ENCODE results near the gene RANGAP1.
A peak's percentile ranks its signal among the peaks of the same experiment; 100 is the strongest.
"Not testable (repeated sequence)": the region's sequence is repeated elsewhere in the genome, so short reads cannot be mapped to it uniquely, and the experiment has no call there.

RANGAP1 gene

GRCh38 chr22:41301085-41302020 lies 15.4 kb upstream of the RANGAP1 start, which contains the start of gene ZC3H7B:
Gene ZC3H7B, plus strand, starts transcription at chr22:41301525. Its CDS starts 19,136 bp downstream, at chr22:41320661.
- peak; percentile 93 for DNase-seq (ENCODE audit: low read depth, low spot score)

DNA sequence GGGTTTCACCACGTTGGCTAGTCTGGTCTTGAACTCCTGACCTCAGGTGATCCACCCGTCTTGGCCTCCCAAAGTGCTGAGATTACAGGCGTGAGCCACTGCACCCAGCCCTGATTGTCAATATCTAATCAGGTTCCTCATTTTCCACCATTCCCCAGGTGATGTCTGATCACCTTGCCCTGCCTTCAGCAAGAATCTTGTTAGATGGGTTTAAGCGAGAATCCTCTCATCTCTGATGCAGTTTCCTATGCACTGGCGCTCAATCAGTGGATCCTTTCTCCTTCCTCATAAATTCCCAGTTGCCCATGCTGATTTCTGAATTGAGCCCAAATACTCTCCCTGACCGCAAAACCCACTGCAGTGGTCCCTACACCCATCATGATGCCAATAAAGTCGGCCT lies 14.7 kb upstream of the RANGAP1 start:
- no peak for DNase-seq (ENCODE audit: low read depth, low spot score)

DNA sequence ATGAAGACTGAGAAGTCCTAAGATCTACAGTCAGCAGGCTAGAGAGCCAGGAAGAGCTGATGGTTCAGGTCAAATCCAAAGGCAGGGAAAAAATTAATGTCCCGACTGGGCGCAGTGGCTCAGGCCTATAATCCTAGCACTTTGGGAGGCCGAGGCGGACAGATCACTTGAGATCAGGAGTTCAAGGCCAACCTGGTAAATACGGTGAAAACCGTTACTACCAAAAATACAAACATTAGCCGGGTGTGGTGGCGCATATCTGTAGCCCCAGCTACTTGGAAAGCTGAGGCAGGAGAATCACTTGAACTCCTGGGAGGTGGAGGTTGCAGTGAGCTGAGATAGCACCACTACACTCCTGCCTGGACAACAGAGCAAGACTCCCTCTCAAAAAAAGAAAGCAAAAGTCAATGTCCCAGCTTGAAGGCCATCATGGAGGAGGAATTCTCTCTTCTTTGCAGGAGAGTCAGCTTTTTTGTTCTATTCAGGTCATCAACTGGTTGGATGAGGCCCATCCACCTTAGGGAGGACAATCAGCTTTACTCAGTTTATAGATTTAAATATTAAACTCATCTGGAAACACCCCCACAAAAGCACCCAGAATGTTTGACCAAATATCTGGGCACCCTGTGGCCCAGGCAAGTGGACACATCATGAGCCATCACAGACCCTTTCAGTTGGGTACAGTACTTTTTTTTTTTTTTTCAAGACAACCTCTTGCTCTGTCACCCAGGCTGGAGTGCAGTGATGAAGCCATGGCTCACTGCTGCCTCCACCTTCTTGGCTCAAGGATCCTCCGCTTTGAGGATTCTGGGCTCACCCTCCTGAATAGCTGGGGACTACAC lies 11.1 kb upstream of the RANGAP1 start:
- no peak for DNase-seq (ENCODE audit: low read depth, low spot score)

- not testable (repeated sequence) for DNase-seq (ENCODE audit: low read depth, low spot score)
Observed at GRCh38 chr22:41294816-41295215, 8.8 kb upstream of the RANGAP1 start.

GRCh38 chr22:41290262-41291221 lies 4.6 kb upstream of the RANGAP1 start:
- DNase-seq (ENCODE audit: low read depth, low spot score), result peak; percentile 91

GRCh38 chr22:41289671-41290070 lies 3.7 kb upstream of the RANGAP1 start:
- no peak for DNase-seq (ENCODE audit: low read depth, low spot score)

DNA sequence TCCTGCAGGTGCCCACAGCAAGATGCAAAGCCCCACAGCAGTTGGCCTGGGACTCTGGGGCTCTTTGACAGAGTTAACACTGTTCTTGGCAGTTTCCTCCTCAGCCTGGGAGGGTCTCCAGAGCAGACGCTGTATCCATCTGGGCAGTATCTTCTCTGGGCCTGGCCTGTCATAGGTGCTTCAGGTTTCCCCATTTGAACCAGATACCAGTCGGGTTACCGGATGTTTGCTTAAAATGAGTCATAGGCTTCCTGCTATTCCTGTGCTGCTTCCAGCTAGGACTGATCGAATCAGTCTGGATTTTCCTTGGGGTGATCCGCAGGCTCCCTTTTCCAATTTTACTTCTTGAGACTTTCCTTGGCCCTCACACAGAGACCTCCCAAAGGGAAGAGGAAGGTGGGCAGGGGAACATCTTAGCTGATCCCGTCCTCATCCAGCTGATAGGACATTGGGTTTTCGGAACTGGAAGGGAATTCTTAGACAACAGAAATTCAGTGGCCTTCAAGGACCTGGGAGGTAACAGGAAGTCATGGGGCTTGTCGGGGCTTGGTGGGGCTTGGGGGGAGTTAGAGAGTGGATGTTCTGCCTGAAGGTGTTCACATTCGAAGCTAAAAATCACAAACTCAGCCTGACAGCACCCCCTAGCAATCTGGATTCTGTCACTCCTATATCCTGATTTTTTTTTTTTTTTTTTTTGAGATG lies 2.4 kb upstream of the RANGAP1 start:
- peak; percentile 67 for DNase-seq (ENCODE audit: low read depth, low spot score)

DNA sequence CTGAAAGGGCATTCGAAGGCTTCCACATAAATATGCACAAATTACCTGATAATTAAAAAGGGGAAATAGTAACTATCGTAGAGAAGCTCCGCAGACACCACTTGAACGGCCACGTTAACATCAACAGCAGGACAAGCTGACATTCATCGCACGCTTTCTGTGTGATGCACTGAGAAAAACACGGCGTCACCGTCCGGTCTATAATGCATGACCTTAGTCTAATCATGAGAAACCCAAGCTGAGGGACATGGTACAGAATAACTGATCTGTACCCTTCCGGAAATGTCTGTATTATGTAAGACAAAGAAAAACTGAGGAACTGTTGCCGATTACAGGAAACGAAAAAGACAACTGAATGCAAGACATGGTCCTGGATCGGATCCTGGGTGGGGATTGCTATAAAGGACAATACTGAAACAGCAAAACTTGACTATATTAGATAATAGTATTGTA lies 678 bp upstream of the RANGAP1 start:
- DNase-seq (ENCODE audit: low read depth, low spot score), result no peak

DNA sequence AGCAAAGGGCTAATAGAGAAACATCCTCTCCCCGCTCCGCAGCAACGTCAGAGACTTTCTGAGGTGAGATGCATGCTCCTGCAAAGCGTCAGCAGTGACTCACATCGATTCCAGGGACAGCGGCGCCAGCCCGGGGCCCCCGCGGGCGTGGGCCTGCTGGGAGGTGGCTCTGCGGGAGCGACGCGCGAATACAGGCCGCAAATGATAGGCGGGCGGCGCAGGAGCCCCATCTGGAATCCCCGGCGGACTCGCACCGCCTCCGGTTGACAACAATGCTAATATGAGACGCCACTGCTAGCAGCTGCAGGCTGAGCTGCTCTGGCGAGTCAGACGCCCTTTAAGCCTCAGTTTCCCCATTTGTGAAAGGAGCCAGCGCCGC lies 557 bp downstream of the RANGAP1 start:
- DNase-seq (ENCODE audit: low read depth, low spot score), result peak; percentile 95

- DNase-seq (ENCODE audit: low read depth, low spot score), result no peak
Observed at GRCh38 chr22:41284465-41284864, 1.5 kb downstream of the RANGAP1 start.

DNA sequence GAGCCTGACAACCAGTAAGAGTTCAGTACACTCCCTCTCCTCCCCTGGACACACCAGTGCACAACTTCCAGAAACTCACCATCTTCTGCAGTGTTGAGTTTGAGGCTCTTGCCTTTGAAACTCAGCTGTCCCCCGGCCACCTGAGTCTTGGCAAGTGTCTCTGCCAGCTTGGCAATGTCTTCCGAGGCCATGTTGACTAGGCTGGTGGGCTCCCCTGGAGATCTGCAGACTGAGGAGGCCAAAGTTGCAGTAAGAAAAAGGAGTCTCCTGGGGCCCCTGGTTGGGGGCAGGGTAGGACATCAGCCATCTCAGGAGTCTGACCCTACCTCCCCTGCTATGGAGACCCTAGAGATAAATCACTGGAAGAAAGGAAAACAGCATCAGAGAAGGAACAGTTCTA lies 5.1 kb downstream of the RANGAP1 start:
- DNase-seq (ENCODE audit: low read depth, low spot score), result no peak

GRCh38 chr22:41280065-41280464 lies 5.9 kb downstream of the RANGAP1 start:
- DNase-seq (ENCODE audit: low read depth, low spot score), result no peak

- no peak for DNase-seq (ENCODE audit: low read depth, low spot score)
Observed at GRCh38 chr22:41274856-41275255, 11.1 kb downstream of the RANGAP1 start.

DNA sequence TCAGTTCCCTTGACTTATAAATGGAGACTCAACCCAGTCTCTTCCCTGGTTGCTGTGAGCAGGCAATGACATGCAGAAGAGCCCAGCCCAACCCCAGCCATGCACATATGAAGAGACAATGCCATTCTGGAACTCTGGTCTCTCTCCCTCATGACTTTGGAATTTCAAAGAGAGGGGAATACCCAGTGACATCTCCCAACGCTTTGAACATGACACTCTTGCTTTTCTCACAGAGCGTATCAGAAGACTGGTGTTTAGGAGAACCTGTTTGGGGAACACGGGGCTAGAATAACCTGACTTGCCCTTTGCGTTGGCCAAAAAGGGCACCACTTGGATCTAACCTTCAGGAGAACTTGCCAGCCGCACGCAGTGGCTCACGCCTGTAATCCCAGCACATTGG lies 12.9 kb downstream of the RANGAP1 start:
- DNase-seq (ENCODE audit: low read depth, low spot score), result no peak

GRCh38 chr22:41271787-41272186 lies 14.2 kb downstream of the RANGAP1 start:
- no peak for DNase-seq (ENCODE audit: low read depth, low spot score)

GRCh38 chr22:41267958-41268357 lies 18.0 kb downstream of the RANGAP1 start:
- DNase-seq (ENCODE audit: low read depth, low spot score), result no peak

GRCh38 chr22:41264408-41264941 lies 21.5 kb downstream of the RANGAP1 start:
- DNase-seq (ENCODE audit: low read depth, low spot score), result no peak

DNA sequence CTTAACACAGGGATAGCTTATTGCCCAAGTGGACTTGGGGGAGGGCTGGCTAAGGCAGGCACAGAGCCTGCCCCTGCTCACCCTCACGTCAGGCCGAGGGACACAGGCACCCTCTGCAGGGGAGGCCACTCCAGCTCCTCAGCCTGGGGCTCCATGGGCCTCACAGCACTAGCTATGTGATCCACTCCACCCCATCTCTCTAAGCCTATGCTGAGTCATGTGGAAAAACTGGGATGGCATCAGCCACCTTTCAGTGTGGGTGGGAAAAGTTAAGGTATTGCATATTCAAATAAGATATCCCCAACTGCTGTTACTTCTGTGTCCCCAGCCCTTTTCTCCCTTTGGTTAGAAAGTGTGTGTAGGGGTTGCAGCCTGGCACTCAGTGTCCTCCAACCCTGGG lies 22.3 kb downstream of the RANGAP1 start:
- peak; percentile 22 for DNase-seq (ENCODE audit: low read depth, low spot score)

DNA sequence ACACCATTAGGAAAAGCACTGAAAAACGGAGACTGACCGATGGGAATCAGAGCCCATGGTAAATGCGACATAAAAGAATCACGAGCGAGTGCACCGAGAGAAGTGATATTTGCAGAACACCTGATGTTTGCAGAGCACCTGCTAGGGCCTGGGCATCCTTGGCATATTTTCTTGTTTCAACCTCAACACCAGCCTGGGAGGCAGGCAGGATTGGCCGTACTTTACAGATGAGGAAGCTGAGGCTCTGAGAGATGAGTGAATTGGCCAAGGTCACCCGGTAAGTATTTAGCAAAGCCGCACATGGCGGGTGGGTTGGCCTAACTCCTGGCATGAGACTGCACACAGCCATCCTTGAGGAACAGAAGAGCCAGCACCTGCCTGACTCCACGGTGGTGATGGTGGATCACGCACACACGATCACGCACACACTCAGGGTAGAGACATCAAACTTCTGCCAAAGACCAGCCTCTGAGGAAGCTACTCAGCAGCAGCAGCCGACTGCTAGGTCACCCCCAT lies 23.7 kb downstream of the RANGAP1 start:
- DNase-seq (ENCODE audit: low read depth, low spot score), result no peak
